HG03565 (cell line): ENCODE data around the gene DMRT3.

ENCODE experiments used
- ATAC-seq: cut with Tn5 transposase; IDR thresholded peaks from one replicate; pipeline ENCODE4 v1.9.1; 2021; ENCODE audit warnings: mild to moderate bottlenecking, moderate library complexity; ENCODE audit not compliant: unreplicated experiment

Gene DMRT3

GRCh38 chr9:970151-970996 lies 6.1 kb upstream of the DMRT3 start:
- ATAC-seq = no peak

DNA sequence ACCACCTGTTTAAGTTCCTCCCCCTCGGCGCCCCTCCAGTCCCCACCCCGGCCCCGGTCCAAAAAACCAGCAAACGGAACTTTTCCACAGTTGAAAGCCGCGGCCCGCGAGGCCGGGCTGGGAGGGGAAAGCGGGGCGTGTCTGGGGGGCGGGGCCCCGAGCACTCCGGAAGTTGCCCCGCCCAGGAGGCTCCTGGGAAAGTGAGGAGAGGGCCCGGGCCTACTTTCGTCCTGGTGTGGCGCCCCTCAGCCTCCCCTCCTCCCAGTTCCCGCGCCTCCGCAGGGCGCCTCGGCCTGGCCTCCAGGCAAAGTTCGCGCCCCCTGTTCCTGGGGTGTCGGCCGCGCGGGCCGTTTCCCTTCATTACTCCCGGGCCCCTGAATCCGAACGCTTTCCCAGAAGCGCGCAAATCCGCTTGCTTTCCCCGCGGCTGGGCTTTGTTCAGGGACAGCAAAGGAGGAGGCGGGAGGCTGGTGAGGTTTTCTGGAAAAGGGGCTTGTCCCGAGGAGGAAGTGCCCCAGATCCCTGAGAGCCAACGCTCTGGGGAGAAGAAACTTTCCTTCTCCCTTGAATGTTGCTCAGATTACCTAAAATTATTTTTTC lies 4.5 kb upstream of the DMRT3 start:
- ATAC-seq = no peak

GRCh38 chr9:972501-973294 lies 3.8 kb upstream of the DMRT3 start:
- ATAC-seq = no peak

DNA sequence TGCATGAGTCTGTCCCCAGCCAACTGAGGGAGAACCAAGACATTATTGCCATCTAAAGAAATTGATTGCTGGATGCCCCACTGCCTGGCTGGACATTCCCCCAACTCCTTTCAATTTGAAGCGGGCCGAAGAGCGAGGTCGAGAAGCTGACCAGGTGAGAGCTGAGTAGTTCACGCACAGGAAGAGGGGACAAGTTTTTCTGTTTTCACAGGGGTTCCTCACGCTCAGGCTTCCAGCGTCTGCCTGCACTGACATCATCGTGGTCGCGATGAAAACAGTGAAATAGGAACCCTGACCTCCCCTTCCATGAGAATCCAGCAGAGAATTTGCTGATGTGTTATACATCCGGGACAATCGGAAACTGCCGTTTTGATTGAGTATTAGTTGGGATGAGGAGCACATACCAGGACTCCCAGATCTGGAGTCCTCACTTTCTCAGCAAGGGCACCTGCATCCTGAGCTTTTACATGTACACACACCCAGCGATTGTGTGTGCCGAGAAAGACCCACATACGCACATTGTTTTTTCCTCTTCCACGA lies 3.1 kb upstream of the DMRT3 start:
- no peak for ATAC-seq

GRCh38 chr9:974031-974995 lies 2.1 kb upstream of the DMRT3 start:
- no peak for ATAC-seq

- ATAC-seq = no peak
Measured at GRCh38 chr9:974996-975739, 1.3 kb upstream of the DMRT3 start.

GRCh38 chr9:975740-976257 lies 656 bp upstream of the DMRT3 start:
- no peak for ATAC-seq

- ATAC-seq = no peak
Measured at GRCh38 chr9:976943-977837, 735 bp downstream of the DMRT3 start.

GRCh38 chr9:977838-978830 lies 1.7 kb downstream of the DMRT3 start:
- no peak for ATAC-seq

DNA sequence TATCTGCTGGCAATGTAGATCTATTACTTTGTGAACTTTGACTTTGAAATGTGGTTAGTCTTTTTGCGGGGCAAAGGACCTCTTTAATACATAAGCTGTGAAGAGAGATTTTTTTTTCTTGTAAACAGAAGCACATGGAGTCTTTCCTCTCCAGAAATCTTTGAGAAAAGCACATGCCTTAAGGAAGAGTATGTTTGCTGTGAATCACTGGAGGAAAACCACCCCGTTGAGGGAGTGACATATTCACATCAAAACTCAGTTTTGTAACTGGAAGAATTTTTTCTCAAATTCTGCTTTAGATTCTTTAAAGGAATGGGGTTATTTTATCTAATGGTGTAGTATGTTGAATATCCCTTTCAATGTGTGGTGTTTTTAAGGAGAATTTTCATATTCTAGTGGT lies 3.5 kb downstream of the DMRT3 start:
- ATAC-seq = no peak

GRCh38 chr9:980640-981039 lies 4.2 kb downstream of the DMRT3 start:
- ATAC-seq = no peak

DNA sequence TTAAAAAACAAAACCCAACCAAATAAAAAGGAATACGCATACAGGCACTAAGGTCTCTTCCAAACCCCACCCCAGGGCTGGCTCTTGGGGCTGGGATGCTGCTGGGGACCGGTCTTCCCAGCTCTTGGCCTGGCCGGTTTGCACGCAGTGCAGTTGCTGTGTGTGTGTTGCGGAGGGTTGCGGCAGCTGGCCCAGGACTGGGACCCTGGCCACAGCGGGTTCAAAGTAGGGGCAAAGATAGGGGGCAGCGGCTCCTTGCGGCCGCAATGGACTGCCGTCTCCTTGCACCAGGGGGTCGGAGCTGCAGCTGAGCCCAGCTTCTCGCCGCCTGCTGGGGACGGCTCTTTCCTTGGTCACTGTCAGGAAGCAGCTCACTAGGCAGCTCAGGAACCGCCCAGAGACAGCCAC lies 5.0 kb downstream of the DMRT3 start:
- no peak for ATAC-seq

DNA sequence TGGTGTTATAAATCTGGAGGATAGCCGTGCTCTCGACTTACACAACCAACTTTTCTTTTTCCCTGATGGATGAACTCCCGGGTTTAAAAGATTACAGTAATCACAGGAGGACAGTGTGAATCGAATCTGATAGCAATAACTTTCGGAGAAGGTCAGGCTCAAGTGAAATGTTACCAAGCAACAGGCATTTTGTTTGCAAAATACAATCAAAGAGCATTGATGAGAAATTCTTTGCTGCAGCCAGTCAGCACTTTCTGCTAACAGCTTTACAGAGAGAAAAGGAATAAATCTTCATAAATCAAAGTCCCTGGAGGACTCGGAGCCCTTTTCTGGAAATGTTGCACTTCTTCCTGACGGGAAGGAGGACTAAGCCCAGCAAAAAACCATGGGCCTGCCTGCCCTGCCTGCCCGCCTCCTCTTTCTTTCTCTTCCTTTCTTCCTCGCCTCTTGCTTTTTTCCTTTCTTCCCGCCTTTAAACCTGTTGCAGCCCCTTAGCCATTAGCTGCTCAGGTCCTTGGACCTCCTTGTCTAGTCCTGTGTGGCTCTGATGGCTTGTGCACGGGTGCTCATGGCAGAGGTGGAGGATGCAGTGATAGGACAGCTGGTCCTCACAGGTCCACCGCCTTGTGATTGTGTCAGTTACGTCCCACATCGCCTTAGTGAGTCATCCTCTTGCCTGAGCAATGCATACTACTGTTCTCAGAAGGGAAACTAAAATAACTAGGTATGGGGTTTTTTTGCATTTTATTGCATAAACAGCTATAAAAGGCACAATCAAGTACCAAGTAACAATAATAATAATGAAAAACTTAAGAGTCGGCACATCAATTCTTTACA lies 6.2 kb downstream of the DMRT3 start:
- ATAC-seq = no peak

DNA sequence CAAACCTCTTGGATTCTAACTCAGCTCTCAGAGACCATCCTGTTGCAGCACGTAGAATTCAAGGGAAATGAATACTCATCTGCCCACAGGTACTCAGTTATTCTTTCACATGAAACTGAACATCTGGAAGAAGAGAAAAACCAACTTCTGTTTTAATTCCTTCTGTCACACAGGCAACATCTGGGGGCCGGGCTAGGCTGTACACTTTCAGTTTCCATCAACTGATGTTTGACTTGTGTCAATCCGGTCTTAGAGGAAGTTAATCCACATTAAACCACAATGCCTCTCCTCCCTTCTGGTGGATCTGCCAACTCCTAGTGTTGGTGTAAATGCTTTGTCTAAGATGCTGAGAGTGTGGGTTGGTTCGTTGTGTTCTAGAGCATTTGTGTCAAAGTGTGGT lies 17.6 kb downstream of the DMRT3 start:
- peak; percentile 67 for ATAC-seq

DNA sequence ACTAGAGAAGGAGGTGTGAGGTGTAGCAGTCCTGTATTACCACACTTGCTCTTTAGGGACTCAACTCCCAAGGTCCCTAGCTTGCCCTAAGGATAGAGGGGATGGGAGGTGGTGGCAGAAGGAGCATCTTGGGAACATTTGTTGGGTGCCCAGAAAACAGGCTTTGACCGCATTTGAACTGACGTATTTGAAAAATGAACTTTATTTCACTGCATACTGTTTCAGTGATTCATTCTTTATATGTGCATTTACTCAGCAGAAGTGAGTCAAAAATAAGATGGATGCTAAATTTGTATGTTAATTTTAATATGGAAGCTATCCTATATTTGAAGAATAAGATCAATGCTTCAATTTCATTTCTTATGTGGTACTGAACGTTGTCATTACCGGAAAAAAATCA lies 18.7 kb downstream of the DMRT3 start:
- ATAC-seq = no peak

GRCh38 chr9:995781-996180 lies 19.3 kb downstream of the DMRT3 start:
- no peak for ATAC-seq
